HG03575 (cell line): Measurements from ENCODE around the gene PLS3.

Source experiments
- ATAC-seq: cut with Tn5 transposase; IDR thresholded peaks from one replicate; pipeline ENCODE4 v1.9.1; 2021; ENCODE audit not compliant: unreplicated experiment, insufficient number of reproducible peaks, low FRiP score; ENCODE audit errors: extremely low read depth

The PLS3 gene

DNA sequence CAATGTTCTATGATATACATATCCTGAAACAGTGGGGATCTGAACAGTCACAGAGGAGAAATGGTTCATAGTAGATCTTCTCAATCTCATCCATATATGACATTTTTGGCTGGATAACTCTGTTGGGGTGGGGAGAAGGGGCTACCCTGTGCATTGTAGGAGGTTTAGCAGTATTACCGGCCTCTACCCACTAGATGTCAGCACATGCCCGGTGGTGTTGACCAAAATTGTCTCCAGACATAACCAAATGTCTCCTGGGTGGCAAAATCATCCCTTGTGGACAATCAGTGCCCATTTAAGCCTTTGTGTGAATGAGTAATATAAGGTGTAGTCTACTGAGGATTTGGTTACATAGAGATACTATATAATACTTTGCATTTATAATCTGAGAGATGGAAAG lies 89.9 kb downstream of the PLS3 start:
- no peak for ATAC-seq

- ATAC-seq: no peak
Observed at GRCh38 chrX:115652221-115652620, 91.2 kb downstream of the PLS3 start.

DNA sequence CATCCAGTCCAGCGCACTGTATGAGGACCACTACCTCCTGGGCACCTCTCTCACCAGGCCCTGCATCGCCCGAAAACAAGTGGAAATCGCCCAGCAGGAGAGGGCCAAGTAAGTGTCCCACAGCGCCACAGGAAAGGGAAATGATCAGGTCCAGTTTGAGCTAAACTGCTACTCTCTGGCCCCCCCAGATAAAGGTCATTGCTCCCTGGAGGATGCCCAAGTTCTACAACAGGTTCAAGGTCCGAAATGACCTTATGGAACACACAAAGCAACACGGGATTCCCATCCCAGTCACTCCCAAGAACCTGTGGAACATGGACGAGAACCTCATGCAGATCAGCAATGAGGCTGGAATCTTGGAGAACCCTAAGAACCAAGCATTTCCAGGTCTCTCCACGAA lies 104.1 kb downstream of the PLS3 start:
- no peak for ATAC-seq

- ATAC-seq: no peak
Observed at GRCh38 chrX:115679460-115679859, 118.5 kb downstream of the PLS3 start.

- ATAC-seq: no peak
Observed at GRCh38 chrX:115687595-115687994, 126.6 kb downstream of the PLS3 start.

- ATAC-seq: no peak
Observed at GRCh38 chrX:115689931-115690330, 129.0 kb downstream of the PLS3 start.

DNA sequence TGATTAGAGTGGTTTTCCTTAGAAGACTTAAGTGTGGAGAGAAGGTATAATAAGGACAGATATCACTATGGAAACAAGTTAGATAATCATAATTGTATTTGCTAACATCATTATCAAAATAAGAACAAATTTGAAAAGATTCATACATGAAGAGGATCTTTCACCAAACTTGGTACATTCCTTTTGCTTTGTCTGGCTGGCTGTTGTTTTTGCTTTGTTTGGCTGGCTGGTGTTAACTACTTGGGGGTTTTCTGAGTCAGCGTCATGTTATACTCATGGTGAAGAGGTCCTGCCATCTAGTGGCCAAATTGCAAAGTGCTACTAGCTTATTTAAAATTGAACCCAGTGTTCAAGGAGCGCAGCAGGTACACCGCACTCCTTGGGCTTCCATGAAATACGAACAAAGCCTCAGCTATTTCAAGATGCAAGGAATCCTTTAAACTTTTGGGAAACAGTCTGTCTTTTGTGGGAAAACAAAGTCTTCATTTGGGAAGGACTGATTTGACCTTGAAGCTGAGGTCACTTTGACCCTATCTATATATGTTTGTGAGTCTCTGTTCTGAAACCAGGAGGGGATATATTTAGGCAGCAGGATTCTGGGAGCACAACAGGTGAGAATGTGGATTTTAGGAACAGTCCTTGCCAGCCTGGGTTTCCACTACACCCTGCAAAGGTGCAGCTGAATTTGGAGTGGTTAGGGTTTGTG lies 129.7 kb downstream of the PLS3 start:
- ATAC-seq: peak; percentile 95

- no peak for ATAC-seq
Observed at GRCh38 chrX:115693476-115693875, 132.5 kb downstream of the PLS3 start.

- no peak for ATAC-seq
Observed at GRCh38 chrX:115694028-115694427, 133.1 kb downstream of the PLS3 start.

DNA sequence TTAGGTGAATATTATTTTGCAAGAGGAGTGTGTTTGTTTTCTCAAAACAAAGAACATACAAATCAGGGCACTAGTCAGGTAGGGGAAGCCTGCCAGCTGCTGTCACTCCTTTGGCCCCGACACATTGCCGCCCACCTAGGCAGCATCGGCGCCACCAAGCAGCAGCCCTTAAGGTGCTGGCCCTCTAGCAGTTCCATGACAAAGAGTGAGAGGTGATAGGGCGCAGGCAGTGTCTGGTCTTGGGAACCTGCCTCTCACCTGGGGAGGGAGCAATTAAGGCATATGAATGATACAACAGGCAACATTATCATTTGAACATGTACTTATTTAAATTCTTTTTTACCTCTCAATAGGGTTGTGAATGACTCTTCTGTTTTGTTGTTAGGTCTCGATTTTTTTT lies 135.1 kb downstream of the PLS3 start:
- no peak for ATAC-seq

GRCh38 chrX:115696939-115697338 lies 136.0 kb downstream of the PLS3 start:
- ATAC-seq: no peak

- ATAC-seq: no peak
Observed at GRCh38 chrX:115697806-115698205, 136.8 kb downstream of the PLS3 start.
